ENCODE data around the gene ADAMTS2. TPM values are rescaled to one million over a fixed set of nuclear protein-coding genes. Genes with fewer than 3 reads are reported as not detected.

Gene ADAMTS2
- total and polyA plus RNA-seq, 2 donors (not counting 3 experiments of a cell fraction or from before 2014, with no cell fraction given), result not detected

- ChIA-PET POLR2A (no interaction called here), CTCF (no interaction called here)
- no peak overlapping the region for H2AFZ ChIP-seq (ENCODE audit: low read depth, low read length)
- H3K36me3 ChIP-seq (ENCODE audit: control insufficient read depth in 2 of 2, extremely low read depth in 1 of 2, insufficient read depth in 2 of 2, low read length in 2 of 2), result no peaks in the 10 kb centered on the region
- DNase-seq (ENCODE audit: low read depth, low spot score) (no peak), FAIRE-seq (no peak)
- no TSS peak for BruUV-seq (replicated peaks)
- no peaks in the 10 kb centered on the region for H3K4me1 ChIP-seq (ENCODE audit: control insufficient read depth, extremely low read depth, insufficient read depth, low read length)
- H3K27me3 ChIP-seq (ENCODE audit: control insufficient read depth in 2 of 2, insufficient read depth in 2 of 2, low read length in 2 of 2), result no peaks in the 10 kb centered on the region
- H4K20me1 ChIP-seq (replicated peaks; ENCODE audit: control insufficient read depth, extremely low read depth, insufficient read depth, low read length), result no peaks in the 10 kb centered on the region
- no peak overlapping the region for H3K27ac ChIP-seq (ENCODE audit: insufficient read depth, low read depth, low read length)
- H3K9ac ChIP-seq (replicated peaks; ENCODE audit: extremely low read depth, insufficient read depth, low read length), result no peak overlapping the region
- H3K4me3 ChIP-seq (replicated peaks in 1 of 3; ENCODE audit: insufficient read depth in 1 of 3, low read depth in 1 of 3, low read length in 3 of 3), result no peak overlapping the region
- dilution Hi-C loops (cut with MboI; ENCODE audit: extremely low pct_ligation_motif_present, low sequenced_read_pairs), result no loop called here
- H3K9me3 ChIP-seq (replicated peaks; ENCODE audit: control insufficient read depth, insufficient read depth, low read length), result no peaks in the 10 kb centered on the region
- no peaks in the 10 kb centered on the region for H3K9me1 ChIP-seq (replicated peaks; ENCODE audit: control insufficient read depth, extremely low read depth, insufficient read depth, low read length)
- no peaks in the 10 kb centered on the region for H3K79me2 ChIP-seq (ENCODE audit: control insufficient read depth, insufficient read depth, low read length)
- intact Hi-C loops (cut with micrococcal nuclease), result no loop called here
- TF ChIP-seq GATA2 (IDR thresholded peaks at IDR 0.05; ENCODE audit: insufficient read depth, insufficient read length, low read depth, low read length) (no peak), FOS (IDR thresholded peaks at IDR 0.05; ENCODE audit: borderline replicate concordance, insufficient read depth, low read length) (no peak), MYC (IDR thresholded peaks at IDR 0.05; ENCODE audit: low read depth, low read length) (no peak), EZH2 (IDR thresholded peaks at IDR 0.05; ENCODE audit: borderline replicate concordance, low read depth, low read length, severe bottlenecking) (no peak), JUN (IDR thresholded peaks at IDR 0.05; ENCODE audit: borderline replicate concordance, insufficient read depth, insufficient read length, low read depth) (no peak), POLR2A (IDR thresholded peaks at IDR 0.05; ENCODE audit: low read depth, low read length) (no peak), POLR2AphosphoS5 (IDR thresholded peaks at IDR 0.05; ENCODE audit: insufficient read depth, low read depth, low read length) (no peak)
- TF ChIP-seq, protein P1, sequence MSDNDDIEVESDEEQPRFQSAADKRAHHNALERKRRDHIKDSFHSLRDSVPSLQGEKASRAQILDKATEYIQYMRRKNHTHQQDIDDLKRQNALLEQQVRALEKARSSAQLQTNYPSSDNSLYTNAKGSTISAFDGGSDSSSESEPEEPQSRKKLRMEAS (IDR thresholded peaks at IDR 0.05; ENCODE audit: insufficient read depth, insufficient read length), result no peak
- TF ChIP-seq, protein P2, sequence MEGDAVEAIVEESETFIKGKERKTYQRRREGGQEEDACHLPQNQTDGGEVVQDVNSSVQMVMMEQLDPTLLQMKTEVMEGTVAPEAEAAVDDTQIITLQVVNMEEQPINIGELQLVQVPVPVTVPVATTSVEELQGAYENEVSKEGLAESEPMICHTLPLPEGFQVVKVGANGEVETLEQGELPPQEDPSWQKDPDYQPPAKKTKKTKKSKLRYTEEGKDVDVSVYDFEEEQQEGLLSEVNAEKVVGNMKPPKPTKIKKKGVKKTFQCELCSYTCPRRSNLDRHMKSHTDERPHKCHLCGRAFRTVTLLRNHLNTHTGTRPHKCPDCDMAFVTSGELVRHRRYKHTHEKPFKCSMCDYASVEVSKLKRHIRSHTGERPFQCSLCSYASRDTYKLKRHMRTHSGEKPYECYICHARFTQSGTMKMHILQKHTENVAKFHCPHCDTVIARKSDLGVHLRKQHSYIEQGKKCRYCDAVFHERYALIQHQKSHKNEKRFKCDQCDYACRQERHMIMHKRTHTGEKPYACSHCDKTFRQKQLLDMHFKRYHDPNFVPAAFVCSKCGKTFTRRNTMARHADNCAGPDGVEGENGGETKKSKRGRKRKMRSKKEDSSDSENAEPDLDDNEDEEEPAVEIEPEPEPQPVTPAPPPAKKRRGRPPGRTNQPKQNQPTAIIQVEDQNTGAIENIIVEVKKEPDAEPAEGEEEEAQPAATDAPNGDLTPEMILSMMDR (IDR thresholded peaks at IDR 0.05; ENCODE audit: extremely low read depth in 1 of 2, insufficient read depth in 1 of 2, low read depth in 1 of 2, low read length in 2 of 2), result no peak
- no peak overlapping the region for H3K4me2 ChIP-seq (ENCODE audit: insufficient read depth, low read length)
Observed at GRCh38 chr5:179176571-179177230, 168.6 kb downstream of the ADAMTS2 start.
